GM12891 (cell line): Measurements from ENCODE around the gene CTAGE8. TPM values are rescaled to one million over a fixed set of nuclear protein-coding genes. Genes with fewer than 3 reads are reported as not detected.
A peak's percentile ranks its signal among the peaks of the same experiment; 100 is the strongest.
"Not testable (repeated sequence)": the region's sequence is repeated elsewhere in the genome, so short reads cannot be mapped to it uniquely, and the experiment has no call there.

ENCODE experiments used
- DNase-seq: peaks from one replicate; pipeline ENCODE4 v3.0.0; 2011; ENCODE audit warnings: low spot score; ENCODE audit not compliant: insufficient read length
- FAIRE-seq: peaks from 2 replicates; lab custom pipeline; 2011; peaks lifted over from hg19 to GRCh38; lab: Jason Lieb, UNC
- polyA plus RNA-seq: library from polyadenylated mRNA; unstranded; fragments of >200 nt; gene quantifications from one replicate; pipeline ENCODE4 v1.2.1, GENCODE V29; 2012; ENCODE audit warnings: low read depth, missing spikeins, inconsistent platforms; ENCODE audit not compliant: missing spikeins

The CTAGE8 gene, protein sequence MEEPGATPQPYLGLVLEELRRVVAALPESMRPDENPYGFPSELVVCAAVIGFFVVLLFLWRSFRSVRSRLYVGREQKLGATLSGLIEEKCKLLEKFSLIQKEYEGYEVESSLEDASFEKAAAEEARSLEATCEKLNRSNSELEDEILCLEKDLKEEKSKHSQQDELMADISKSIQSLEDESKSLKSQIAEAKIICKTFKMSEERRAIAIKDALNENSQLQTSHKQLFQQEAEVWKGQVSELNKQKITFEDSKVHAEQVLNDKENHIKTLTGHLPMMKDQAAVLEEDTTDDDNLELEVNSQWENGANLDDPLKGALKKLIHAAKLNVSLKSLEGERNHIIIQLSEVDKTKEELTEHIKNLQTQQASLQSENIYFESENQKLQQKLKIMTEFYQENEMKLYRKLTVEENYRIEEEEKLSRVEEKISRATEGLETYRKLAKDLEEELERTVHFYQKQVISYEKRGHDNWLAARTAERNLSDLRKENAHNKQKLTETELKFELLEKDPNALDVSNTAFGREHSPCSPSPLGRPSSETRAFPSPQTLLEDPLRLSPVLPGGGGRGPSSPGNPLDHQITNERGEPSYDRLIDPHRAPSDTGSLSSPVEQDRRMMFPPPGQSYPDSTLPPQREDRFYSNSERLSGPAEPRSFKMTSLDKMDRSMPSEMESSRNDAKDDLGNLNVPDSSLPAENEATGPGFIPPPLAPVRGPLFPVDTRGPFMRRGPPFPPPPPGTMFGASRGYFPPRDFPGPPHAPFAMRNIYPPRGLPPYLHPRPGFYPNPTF
- polyA plus RNA-seq, result 0.31 TPM

DNA sequence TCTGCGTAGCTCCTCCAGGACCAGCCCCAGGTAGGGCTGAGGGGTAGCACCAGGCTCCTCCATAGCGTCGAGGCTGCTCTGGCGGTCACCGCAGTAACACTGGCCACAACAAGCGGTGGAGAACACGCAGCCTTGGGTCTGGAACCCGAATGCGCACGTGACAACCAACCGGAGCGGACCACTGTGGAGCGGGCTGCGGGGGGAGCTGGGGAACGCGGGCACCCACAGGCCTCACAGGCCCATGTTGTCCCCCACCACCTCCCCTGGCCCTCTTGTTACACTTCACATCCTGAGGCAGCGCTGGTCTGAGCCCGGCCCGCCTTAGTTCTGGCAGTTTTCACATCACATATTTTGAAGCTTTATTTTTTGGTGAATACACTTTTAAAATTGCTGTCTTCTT is at the start of gene CTAGE8:
Gene CTAGE8 (minus strand): TSS at position 101 of the 400 bp plus-strand sequence. CDS start 38 bp downstream, at position 63.
- FAIRE-seq, DNase-seq: not testable (repeated sequence)

- not testable (repeated sequence) for DNase-seq, FAIRE-seq
Measured at GRCh38 chr7:144317537-144317936, 48.4 kb upstream of the CTAGE8 start.

DNA sequence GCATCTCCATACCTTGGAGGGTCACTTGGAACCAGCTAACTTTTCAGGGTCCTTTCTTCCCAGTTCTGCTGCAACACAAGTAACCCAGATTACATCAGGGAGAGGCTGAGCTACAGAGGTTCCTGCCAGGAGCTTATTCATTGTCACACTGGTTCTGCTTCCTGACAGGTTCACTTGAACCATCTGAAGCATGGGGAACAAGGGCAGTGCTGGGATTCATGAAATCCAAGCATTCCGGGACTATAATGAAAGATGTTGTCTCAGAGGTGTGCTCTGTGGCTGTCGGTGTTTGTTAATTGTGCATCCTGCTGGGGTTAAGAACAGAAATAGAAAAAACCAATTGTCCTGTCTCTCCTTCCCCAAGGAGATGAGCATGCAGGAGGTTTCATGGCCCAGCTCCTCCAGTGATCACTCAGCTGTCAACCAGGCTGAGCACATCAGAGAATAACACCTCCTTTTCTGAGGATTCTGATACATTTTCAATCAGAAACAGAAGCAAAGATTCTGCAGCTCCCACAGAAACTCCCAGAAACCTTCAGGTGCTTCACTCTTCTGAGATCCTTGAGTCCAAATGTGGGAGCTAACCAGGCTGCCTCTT is 42.9 kb upstream of the CTAGE8 start, which contains the start of gene OR2A1:
Gene OR2A1 (plus strand): TSS at position 548 of the 598 bp plus-strand sequence. CDS start 5,706 bp downstream, outside the sequence.
- FAIRE-seq, result peak; percentile 54
- not testable (repeated sequence) for DNase-seq

DNA sequence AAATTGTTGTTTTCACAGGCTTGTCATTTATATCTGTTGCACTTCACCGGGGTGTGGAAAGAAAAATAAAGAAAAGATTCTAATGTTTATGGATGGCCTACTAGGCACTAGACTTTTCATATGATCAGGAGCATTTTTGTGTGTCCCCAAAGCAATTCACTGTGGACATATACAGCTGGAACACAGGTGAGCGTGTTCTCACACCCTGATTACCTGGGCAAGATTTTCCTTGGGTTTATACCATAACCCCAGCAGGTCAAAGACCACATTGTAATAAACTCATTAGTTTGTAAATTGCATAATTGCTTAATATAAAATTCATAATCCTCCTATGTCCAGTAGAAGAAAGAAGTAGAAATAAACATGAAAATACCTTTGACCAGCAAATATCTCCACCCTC is 42.1 kb upstream of the CTAGE8 start:
- peak; percentile 16 for FAIRE-seq
- DNase-seq, result not testable (repeated sequence)

GRCh38 chr7:144309702-144310101 is 40.6 kb upstream of the CTAGE8 start:
- FAIRE-seq, result peak; percentile 86
- not testable (repeated sequence) for DNase-seq

DNA sequence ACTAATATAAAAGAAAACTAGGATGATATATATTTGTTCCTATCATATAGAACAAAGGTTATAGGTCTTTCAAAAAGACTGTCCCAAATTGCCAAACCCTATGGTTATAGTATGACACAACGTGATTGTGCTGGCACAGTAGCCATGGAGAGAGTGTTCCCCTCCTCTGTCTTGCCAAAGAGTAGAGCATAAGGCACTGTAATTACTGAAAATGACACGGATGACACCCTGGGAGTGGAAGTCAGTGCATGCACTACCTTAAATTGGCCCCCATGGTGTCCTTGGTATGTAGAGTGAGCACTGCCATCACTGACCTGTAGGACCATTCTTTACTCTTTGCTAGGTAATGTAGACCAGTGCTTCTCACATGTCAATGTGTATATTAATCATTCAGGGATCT is 36.1 kb upstream of the CTAGE8 start:
- DNase-seq, result not testable (repeated sequence)
- FAIRE-seq, result peak; percentile 82

- FAIRE-seq, DNase-seq: not testable (repeated sequence)
Measured at GRCh38 chr7:144303607-144304006, 34.5 kb upstream of the CTAGE8 start.

GRCh38 chr7:144302578-144303303 is 33.7 kb upstream of the CTAGE8 start:
- not testable (repeated sequence) for DNase-seq
- peak; percentile 38 for FAIRE-seq

DNA sequence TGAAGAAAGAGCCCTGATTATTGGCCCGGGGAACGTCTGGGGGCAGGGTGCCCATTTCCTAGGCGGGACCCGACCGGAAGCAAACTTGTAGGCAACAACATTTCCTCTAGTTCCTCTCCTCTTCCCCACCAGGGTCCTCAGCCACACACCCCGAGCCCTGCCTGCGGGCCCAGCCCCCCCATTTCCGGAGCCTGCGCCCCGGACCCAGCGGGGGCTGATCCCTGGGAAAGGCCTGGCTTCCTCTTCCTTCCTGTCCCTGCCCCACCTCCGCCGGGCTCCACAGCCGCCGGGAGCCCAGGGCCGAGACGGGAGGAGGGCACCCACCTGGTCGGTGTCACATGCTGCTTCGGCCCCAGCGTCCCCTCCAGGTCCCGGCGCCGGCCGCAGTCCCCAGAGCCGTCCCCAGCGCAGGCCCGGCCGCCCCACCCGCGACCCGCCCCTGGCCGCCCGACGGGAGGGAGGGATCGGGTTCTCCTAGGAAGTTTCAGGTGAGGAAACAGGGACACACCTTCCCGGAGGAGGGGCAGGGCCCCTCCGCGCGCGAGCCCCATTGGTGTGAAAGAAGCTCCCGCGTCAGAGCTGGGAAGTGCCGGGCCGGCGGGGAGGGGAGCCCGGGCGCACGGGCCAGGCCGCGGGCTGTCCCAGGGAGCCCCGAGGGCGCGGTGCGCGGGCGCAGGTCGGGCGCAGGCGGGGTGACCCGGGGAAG is 24.9 kb upstream of the CTAGE8 start:
- not testable (repeated sequence) for DNase-seq, FAIRE-seq

- not testable (repeated sequence) for DNase-seq, FAIRE-seq
Measured at GRCh38 chr7:144292384-144293161, 23.5 kb upstream of the CTAGE8 start.

- DNase-seq, FAIRE-seq: not testable (repeated sequence)
Measured at GRCh38 chr7:144291607-144292006, 22.5 kb upstream of the CTAGE8 start.

GRCh38 chr7:144287171-144287784 is 18.2 kb upstream of the CTAGE8 start:
- not testable (repeated sequence) for DNase-seq

GRCh38 chr7:144283716-144284115 is 14.6 kb upstream of the CTAGE8 start:
- DNase-seq, FAIRE-seq: not testable (repeated sequence)

More at GRCh38 chr7:144287171-144287784, 18.2 kb upstream of the CTAGE8 start:
- FAIRE-seq, result not testable (repeated sequence)

DNA sequence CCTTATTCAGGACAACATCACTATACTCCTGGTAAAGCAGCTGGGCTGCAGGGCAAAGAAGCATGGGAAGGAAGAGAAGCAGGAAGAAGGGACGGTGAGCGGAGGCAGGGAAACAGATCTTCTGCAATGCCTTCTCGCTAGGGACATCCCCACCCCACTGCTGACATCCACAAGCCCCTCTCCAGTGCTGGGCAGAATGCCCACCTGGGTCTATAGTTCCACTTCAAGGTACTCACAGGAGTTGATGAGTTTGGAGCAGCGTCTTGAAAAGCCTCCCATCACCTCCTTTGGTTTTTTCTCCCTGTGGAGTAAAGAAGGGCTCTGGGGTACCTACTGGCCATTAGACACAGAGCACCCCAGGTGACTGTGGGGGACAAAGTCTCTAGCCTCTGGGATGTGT is 13.4 kb upstream of the CTAGE8 start:
- not testable (repeated sequence) for DNase-seq, FAIRE-seq

GRCh38 chr7:144281981-144282380 is 12.9 kb upstream of the CTAGE8 start:
- not testable (repeated sequence) for FAIRE-seq, DNase-seq

- DNase-seq, result not testable (repeated sequence)
- FAIRE-seq, result peak; percentile 92
Measured at GRCh38 chr7:144280010-144280409, 10.9 kb upstream of the CTAGE8 start.

DNA sequence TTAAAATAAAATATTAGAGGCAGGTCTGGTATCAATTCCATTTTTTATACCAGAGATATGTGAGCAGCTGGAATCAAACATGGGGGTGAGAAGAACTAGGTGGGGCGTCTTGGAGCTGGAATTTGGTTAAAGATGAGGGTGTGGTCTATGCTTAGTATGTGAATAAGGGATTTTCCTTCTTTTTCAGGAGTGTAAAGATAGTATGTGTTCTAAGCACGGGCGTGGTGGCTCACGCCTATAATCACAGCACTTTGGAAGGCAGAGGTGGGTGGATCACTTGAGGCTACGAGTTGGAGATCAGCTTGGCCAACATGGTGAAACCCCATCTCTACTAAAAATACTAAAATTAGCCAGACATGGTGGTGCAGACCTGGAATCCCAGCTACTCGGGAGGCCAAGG is 6.2 kb upstream of the CTAGE8 start:
- not testable (repeated sequence) for FAIRE-seq, DNase-seq
